Measurements from ENCODE around the gene YAF2.

- TF ChIP-seq CTCF (IDR thresholded peaks at IDR 0.05) = no peak
- no peak for TF ChIP-seq POLR2AphosphoS5 (IDR thresholded peaks at IDR 0.05; ENCODE audit: low read depth, low read length)
- no peak for TF ChIP-seq REST (IDR thresholded peaks at IDR 0.05; ENCODE audit: insufficient read depth in 1 of 2, low read depth in 2 of 2, low read length in 1 of 2)
- no peak for TF ChIP-seq SIN3A (IDR thresholded peaks at IDR 0.05; ENCODE audit: borderline replicate concordance, insufficient read depth, low read depth, low read length)
Observed at GRCh38 chr12:42281844-42282243, 43.8 kb upstream of the YAF2 start.

All from Panc1 (cell line).